Stimulated activated CD8-positive, alpha-beta memory T cell treated with anti-CD3 and anti-CD28 coated beads, Interleukin-4, amount 100 ng/mL, for 4 hours (primary cell): Measurements from ENCODE around the gene UBE2G2.
A peak's percentile ranks its signal among the peaks of the same experiment; 100 is the strongest.

Experiments used
- DNase-seq, 2 donors: peaks; one replicate each; pipeline ENCODE4 v3.0.0-alpha.2; 2020; ENCODE audit warnings: low read depth in 2 of 2, low spot score in 1 of 2

The UBE2G2 gene

GRCh38 chr21:44801468-44802395 is at the start of gene UBE2G2:
TSS of gene UBE2G2 (minus strand) at chr21:44801820. CDS start at chr21:44801748, 72 bp downstream.
- peak; percentile 65 to 68 for DNase-seq

- no peak for DNase-seq
Observed at GRCh38 chr21:44850905-44851657, 49.5 kb upstream of the UBE2G2 start.

- no peak for DNase-seq
Observed at GRCh38 chr21:44850208-44850800, 48.7 kb upstream of the UBE2G2 start.

GRCh38 chr21:44849616-44850130 is 48.1 kb upstream of the UBE2G2 start:
- DNase-seq: no peak

GRCh38 chr21:44848821-44849521 is 47.4 kb upstream of the UBE2G2 start:
- no peak for DNase-seq

- no peak for DNase-seq
Observed at GRCh38 chr21:44847261-44848056, 45.8 kb upstream of the UBE2G2 start.

- DNase-seq: no peak
Observed at GRCh38 chr21:44846485-44847260, 45.1 kb upstream of the UBE2G2 start.

GRCh38 chr21:44846224-44846484 is 44.5 kb upstream of the UBE2G2 start:
- no peak for DNase-seq

GRCh38 chr21:44845418-44846223 is 44.0 kb upstream of the UBE2G2 start:
- DNase-seq: no peak

GRCh38 chr21:44844256-44844655 is 42.6 kb upstream of the UBE2G2 start:
- no peak for DNase-seq

GRCh38 chr21:44842721-44843445 is 41.3 kb upstream of the UBE2G2 start:
- no peak for DNase-seq

- DNase-seq: no peak
Observed at GRCh38 chr21:44842087-44842486, 40.5 kb upstream of the UBE2G2 start.

GRCh38 chr21:44840771-44841170 is 39.2 kb upstream of the UBE2G2 start:
- DNase-seq: no peak

- DNase-seq: no peak
Observed at GRCh38 chr21:44838951-44839350, 37.3 kb upstream of the UBE2G2 start.

- no peak for DNase-seq
Observed at GRCh38 chr21:44838039-44838895, 36.6 kb upstream of the UBE2G2 start.

- no peak for DNase-seq
Observed at GRCh38 chr21:44837537-44837936, 35.9 kb upstream of the UBE2G2 start.
